ENCODE results near the gene CRX.
A peak's percentile ranks its signal among the peaks of the same experiment; 100 is the strongest.
"Not testable (repeated sequence)": the region's sequence is repeated elsewhere in the genome, so short reads cannot be mapped to it uniquely, and the experiment has no call there.

Gene CRX

DNA sequence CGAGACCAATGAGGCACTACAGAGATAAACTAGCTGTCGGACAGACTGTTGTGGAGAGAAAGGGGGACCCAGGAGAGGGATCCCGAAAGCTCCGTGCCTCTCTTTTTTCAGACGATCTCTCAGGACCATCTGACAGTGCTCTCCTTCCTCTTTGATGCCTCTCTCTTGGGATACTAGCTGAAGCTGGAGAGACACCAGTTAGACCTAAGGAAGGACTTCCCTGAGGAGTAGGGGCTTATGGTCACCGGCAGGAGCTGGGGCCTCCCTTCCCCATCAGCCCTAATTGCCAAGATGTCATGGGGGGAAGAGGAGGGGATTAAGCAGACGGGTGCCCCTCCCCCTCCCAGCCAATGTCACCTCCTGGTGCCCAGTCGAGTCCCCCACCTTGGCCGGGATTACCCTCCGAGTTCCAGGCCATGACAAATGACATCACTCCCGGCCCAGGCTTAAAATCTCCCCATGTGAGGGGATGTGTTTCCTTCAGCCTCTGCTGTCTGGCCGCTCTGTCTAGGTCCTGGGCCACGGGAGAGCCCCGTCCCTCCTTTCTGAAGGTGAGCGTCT lies at the start of gene CRX:
CRX (plus strand) TSS at position 478 of the 561 bp plus-strand sequence. CDS start 12,507 bp downstream, outside the sequence.
- no peak within 1 kb of the TSS for H3K27ac ChIP-seq (ENCODE audit: low read length)
- peaks cover 13% of the 10 kb centered on the region for H3K4me1 ChIP-seq (ENCODE audit: insufficient read depth, low read length)
- no peaks in the 10 kb centered on the region for H3K27me3 ChIP-seq (ENCODE audit: insufficient read depth, low read length)
- H3K4me3 ChIP-seq (ENCODE audit: low read length), result no peak within 1 kb of the TSS
- no peaks in the 10 kb centered on the region for H3K36me3 ChIP-seq (ENCODE audit: insufficient read depth, low read depth, low read length)
- no peak within 1 kb of the TSS for H3K9ac ChIP-seq (ENCODE audit: low read depth, low read length)
- no peaks in the 10 kb centered on the region for H3K9me3 ChIP-seq (ENCODE audit: insufficient read depth, low read depth, low read length)

- H3K9me3 ChIP-seq (ENCODE audit: insufficient read depth, low read depth, low read length), result no peaks in the 10 kb centered on the region
- H3K27ac ChIP-seq (ENCODE audit: low read length), result no peak overlapping the region
- peaks cover 14% of the 10 kb centered on the region for H3K36me3 ChIP-seq (ENCODE audit: insufficient read depth, low read depth, low read length)
- no peak overlapping the region; the same call in 1 of the 2 replicates for H3K9ac ChIP-seq (ENCODE audit: low read depth, low read length)
- H3K4me1 ChIP-seq (ENCODE audit: insufficient read depth, low read length), result no peaks in the 10 kb centered on the region
- no peaks in the 10 kb centered on the region for H3K27me3 ChIP-seq (ENCODE audit: insufficient read depth, low read length)
- H3K4me3 ChIP-seq (ENCODE audit: low read length), result no peak overlapping the region
Measured at GRCh38 chr19:47776568-47776967, 45.2 kb upstream of the CRX start.

GRCh38 chr19:47777245-47778048 lies 44.3 kb upstream of the CRX start:
- H3K9ac ChIP-seq (ENCODE audit: low read depth, low read length), result peak overlapping the region; percentile 94; the same call in 1 of the 2 replicates
- H3K27me3 ChIP-seq (ENCODE audit: insufficient read depth, low read length); H3K27ac ChIP-seq (ENCODE audit: low read length); H3K9me3 ChIP-seq (ENCODE audit: insufficient read depth, low read depth, low read length); H3K4me1 ChIP-seq (ENCODE audit: insufficient read depth, low read length): not testable (repeated sequence)
- H3K4me3 ChIP-seq (ENCODE audit: low read length), result peak overlapping the region; percentile 90
- peaks cover 23% of the 10 kb centered on the region for H3K36me3 ChIP-seq (ENCODE audit: insufficient read depth, low read depth, low read length)

DNA sequence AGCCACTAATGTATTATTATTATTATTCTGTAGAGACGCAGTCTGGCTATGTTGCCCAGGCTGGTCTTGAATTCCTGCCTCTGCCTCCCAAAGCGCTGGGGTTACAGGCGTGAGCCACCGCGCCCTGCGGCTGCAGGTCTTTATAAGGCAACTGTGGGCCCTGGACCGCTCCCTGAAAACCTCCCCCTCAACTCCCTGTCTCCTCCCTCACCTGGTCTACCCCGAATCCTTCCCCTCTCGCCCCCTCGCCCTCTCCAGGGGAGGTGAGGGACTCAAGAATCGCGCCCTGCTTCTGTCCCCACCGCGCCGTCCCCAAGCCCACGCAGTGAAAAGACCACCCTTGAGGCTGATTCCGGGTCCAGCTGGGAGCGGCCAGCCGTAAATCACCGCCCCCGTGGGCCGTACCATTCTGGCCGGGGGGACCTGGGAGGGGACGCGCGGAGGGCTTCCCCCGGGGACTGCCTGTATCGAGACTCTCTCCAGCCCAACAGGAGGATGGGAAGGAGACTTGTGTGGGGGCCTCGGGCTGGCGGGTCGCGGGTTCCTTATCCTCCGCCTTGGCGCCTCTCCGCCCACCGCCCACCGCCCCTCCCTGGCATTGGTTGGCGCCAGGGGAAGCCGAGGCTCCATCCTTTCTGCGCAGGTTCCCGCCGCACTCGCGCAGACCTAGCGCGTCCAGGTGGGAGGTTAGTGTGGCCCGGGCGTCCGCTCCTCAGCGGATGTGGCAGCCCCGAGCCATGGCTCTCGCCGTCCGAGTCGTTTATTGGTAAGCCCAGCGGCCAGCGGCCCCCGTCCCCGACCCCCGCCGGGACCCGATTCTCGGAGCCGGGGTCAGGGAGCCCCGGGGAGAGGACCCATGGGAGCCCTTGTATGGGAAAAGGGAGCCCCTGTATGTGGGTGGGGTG lies 43.4 kb upstream of the CRX start, which contains the start of gene SELENOW:
SELENOW (plus strand) TSS at position 655 of the 905 bp plus-strand sequence; CDS start at position 738, 83 bp downstream.
- peak within 1 kb of the TSS; percentile 90 for H3K4me3 ChIP-seq (ENCODE audit: low read length)
- peak within 1 kb of the TSS; percentile 87 for H3K27ac ChIP-seq (ENCODE audit: low read length)
- H3K36me3 ChIP-seq (ENCODE audit: insufficient read depth, low read depth, low read length), result peaks cover 31% of the 10 kb centered on the region
- H3K9me3 ChIP-seq (ENCODE audit: insufficient read depth, low read depth, low read length), result no peaks in the 10 kb centered on the region
- H3K9ac ChIP-seq (ENCODE audit: low read depth, low read length), result peak within 1 kb of the TSS; percentile 94
- no peaks in the 10 kb centered on the region for H3K4me1 ChIP-seq (ENCODE audit: insufficient read depth, low read length)
- H3K27me3 ChIP-seq (ENCODE audit: insufficient read depth, low read length), result no peaks in the 10 kb centered on the region

DNA sequence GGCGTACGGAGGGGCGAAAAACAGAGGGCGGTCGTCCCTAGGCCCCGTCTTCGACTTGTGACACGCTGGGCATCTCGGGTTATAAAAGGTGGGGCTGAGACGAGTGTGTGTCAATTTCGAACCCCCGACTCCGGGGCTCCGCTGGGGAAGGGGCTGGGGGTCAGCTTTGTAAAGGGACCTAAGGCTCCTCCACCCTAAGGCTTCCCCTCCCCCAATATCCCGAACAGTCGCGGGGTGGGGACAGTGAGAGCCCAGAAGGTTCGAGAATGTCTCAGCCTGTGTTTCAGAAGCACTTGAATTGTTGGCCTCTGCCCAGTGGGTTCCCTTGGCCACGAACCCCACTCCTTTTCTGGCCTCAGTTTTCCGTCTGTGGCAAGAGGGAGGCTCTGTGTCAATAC lies 42.8 kb upstream of the CRX start:
- Histone ChIP-seq H3K27me3 (ENCODE audit: insufficient read depth, low read length) (no peaks in the 10 kb centered on the region), H3K36me3 (ENCODE audit: insufficient read depth, low read depth, low read length) (peaks cover 38% of the 10 kb centered on the region), H3K4me3 (ENCODE audit: low read length) (peak overlapping the region; percentile 90), H3K9me3 (ENCODE audit: insufficient read depth, low read depth, low read length) (no peaks in the 10 kb centered on the region), H3K4me1 (ENCODE audit: insufficient read depth, low read length) (no peaks in the 10 kb centered on the region), H3K27ac (ENCODE audit: low read length) (peak overlapping the region; percentile 87), H3K9ac (ENCODE audit: low read depth, low read length) (peak overlapping the region; percentile 94)

GRCh38 chr19:47779524-47780214 lies 42.1 kb upstream of the CRX start:
- H3K27me3 ChIP-seq (ENCODE audit: insufficient read depth, low read length), result no peaks in the 10 kb centered on the region
- H3K27ac ChIP-seq (ENCODE audit: low read length), result no peak overlapping the region
- peak overlapping the region; percentile 90 for H3K4me3 ChIP-seq (ENCODE audit: low read length)
- H3K9ac ChIP-seq (ENCODE audit: low read depth, low read length), result peak overlapping the region; percentile 94; the same call in 1 of the 2 replicates
- peaks cover 45% of the 10 kb centered on the region for H3K36me3 ChIP-seq (ENCODE audit: insufficient read depth, low read depth, low read length)
- no peaks in the 10 kb centered on the region for H3K9me3 ChIP-seq (ENCODE audit: insufficient read depth, low read depth, low read length)
- H3K4me1 ChIP-seq (ENCODE audit: insufficient read depth, low read length), result no peaks in the 10 kb centered on the region

DNA sequence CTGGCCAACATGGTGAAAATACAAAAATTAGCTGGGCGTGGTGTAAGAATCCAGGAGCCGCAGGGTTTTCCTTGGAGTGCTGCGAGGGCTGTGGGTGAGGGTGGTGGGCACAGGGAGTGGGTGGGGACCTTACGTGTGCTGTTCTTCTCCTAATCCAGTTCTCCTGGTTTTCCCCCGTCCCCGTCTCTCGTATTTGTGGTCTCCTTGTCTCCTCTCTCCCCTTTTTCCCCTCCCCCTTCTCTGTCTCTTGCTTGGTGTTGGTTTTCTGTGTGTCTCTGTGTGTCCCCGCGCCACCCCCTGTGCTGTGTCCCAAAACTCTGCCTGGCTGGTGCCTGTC lies 41.6 kb upstream of the CRX start:
- Histone ChIP-seq H3K4me3 (ENCODE audit: low read length) (peak overlapping the region; percentile 90; the same call in 1 of the 2 replicates), H3K9ac (ENCODE audit: low read depth, low read length) (peak overlapping the region; percentile 94; the same call in 1 of the 2 replicates), H3K36me3 (ENCODE audit: insufficient read depth, low read depth, low read length) (peaks cover 50% of the 10 kb centered on the region), H3K27ac (ENCODE audit: low read length) (no peak overlapping the region), H3K27me3 (ENCODE audit: insufficient read depth, low read length) (no peaks in the 10 kb centered on the region), H3K4me1 (ENCODE audit: insufficient read depth, low read length) (no peaks in the 10 kb centered on the region), H3K9me3 (ENCODE audit: insufficient read depth, low read depth, low read length) (no peaks in the 10 kb centered on the region)

- no peaks in the 10 kb centered on the region for H3K27me3 ChIP-seq (ENCODE audit: insufficient read depth, low read length)
Measured at GRCh38 chr19:47781590-47782262, 40.0 kb upstream of the CRX start.

GRCh38 chr19:47786566-47786965 lies 35.2 kb upstream of the CRX start:
- Histone ChIP-seq H3K27me3 (ENCODE audit: insufficient read depth, low read length) (no peaks in the 10 kb centered on the region), H3K9ac (ENCODE audit: low read depth, low read length) (no peak overlapping the region), H3K9me3 (ENCODE audit: insufficient read depth, low read depth, low read length) (no peaks in the 10 kb centered on the region), H3K27ac (ENCODE audit: low read length) (no peak overlapping the region), H3K4me1 (ENCODE audit: insufficient read depth, low read length) (0 out of 2 replicates have a peak, but pooled peaks cover 4% of the 10 kb centered on the region), H3K4me3 (ENCODE audit: low read length) (no peak overlapping the region), H3K36me3 (ENCODE audit: insufficient read depth, low read depth, low read length) (peaks cover 46% of the 10 kb centered on the region)

More at GRCh38 chr19:47781590-47782262, 40.0 kb upstream of the CRX start:
- H3K9ac ChIP-seq (ENCODE audit: low read depth, low read length), result no peak overlapping the region
- no peaks in the 10 kb centered on the region for H3K4me1 ChIP-seq (ENCODE audit: insufficient read depth, low read length)
- H3K9me3 ChIP-seq (ENCODE audit: insufficient read depth, low read depth, low read length), result no peaks in the 10 kb centered on the region
- no peak overlapping the region for H3K4me3 ChIP-seq (ENCODE audit: low read length)
- H3K27ac ChIP-seq (ENCODE audit: low read length), result no peak overlapping the region
- H3K36me3 ChIP-seq (ENCODE audit: insufficient read depth, low read depth, low read length), result peaks cover 60% of the 10 kb centered on the region

DNA sequence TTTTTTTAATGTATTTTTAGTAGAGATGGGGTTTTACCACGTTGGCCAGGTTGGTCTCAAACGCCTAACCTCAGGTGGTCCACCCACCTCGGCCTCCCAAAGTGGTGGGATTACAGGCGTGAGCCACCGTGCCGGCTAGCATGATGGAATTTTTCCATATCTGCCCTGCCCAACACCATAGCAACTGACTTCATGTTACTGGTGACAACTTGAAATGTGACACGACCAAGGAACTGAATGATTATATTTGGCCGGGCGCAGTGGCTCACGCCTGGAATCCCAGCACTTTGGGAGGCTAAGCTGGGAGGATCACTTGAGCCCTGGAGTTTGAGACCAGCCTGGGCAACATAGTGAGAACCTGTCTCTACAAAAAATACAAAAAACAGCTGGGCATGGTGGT lies 34.4 kb upstream of the CRX start:
- H3K9me3 ChIP-seq (ENCODE audit: insufficient read depth, low read depth, low read length); H3K4me3 ChIP-seq (ENCODE audit: low read length); H3K27ac ChIP-seq (ENCODE audit: low read length); H3K4me1 ChIP-seq (ENCODE audit: insufficient read depth, low read length); H3K27me3 ChIP-seq (ENCODE audit: insufficient read depth, low read length); H3K9ac ChIP-seq (ENCODE audit: low read depth, low read length): not testable (repeated sequence)
- peaks cover 38% of the 10 kb centered on the region for H3K36me3 ChIP-seq (ENCODE audit: insufficient read depth, low read depth, low read length)

Measured in iPS-20b (cell line).